GM12878 (cell line): ENCODE data around the gene MSI2. TPM values are rescaled to one million over a fixed set of nuclear protein-coding genes. Genes with fewer than 3 reads are reported as not detected.

ENCODE experiments used
- ATAC-seq: fragments of 200-7000 bp; cut with Tn5 transposase; 3 replicates; pipeline ENCODE4 v1.9.1; 2020; ENCODE audit warnings: mild to moderate bottlenecking, moderate library complexity
- BruUV-seq: library from RNA; stranded (reverse); fragments of 400-500 nt; replicated peaks from 2 replicates; lab custom pipeline; 2021; lab: Mats Ljungman, UMichigan
- CTCF ChIA-PET: fragments of 300-600 bp; sonication (Branson Sonifier 250); formaldehyde crosslinking; extraction: SDS; loops from one replicate; lab custom pipeline; 2021; ENCODE audit warnings: inconsistent platforms; lab: Yijun Ruan, JAX
- POLR2A ChIA-PET: fragments of 350-600 bp; formaldehyde crosslinking; extraction: SDS; loops from one replicate; lab custom pipeline; 2021; ENCODE audit warnings: inconsistent platforms; lab: Charles Lee
- RAD21 ChIA-PET: fragments of 300-600 bp; sonication (Branson Sonifier 250); formaldehyde crosslinking; loops from one replicate; lab custom pipeline; 2023; ENCODE audit warnings: antibody characterized with exemption; ENCODE audit not compliant: unreplicated experiment; lab: Charles Lee
- SMC1A ChIA-PET: fragments of 300-600 bp; sonication (Branson Sonifier 250); formaldehyde crosslinking; loops from one replicate; lab custom pipeline; 2023; ENCODE audit not compliant: unreplicated experiment, uncharacterized antibody; lab: Charles Lee
- DNase-seq: peaks from one replicate; pipeline ENCODE4 v3.0.0-alpha.2; 2011; ENCODE audit warnings: low read depth, low spot score
- FAIRE-seq: peaks from 3 replicates; lab custom pipeline; 2011; peaks lifted over from hg19 to GRCh38; lab: Jason Lieb, UNC
- H2AFZ ChIP-seq: 2 replicates; pipeline ENCODE4 v1.6.0; 2011; ENCODE audit warnings: low read depth, low read length, control low read depth; ENCODE audit not compliant: control insufficient read depth
- H3K27ac ChIP-seq: 2 replicates; pipeline ENCODE4 v1.5.1; 2011; ENCODE audit warnings: control low read depth; ENCODE audit not compliant: control insufficient read depth, insufficient read depth
- H3K27me3 ChIP-seq, 2 experiments: replicated peaks in 1 of 2; 2 replicates each; pipeline versions ENCODE4 v1.6.0 to v1.6.1; 2011; ENCODE audit warnings: low read length in 1 of 2; ENCODE audit not compliant: control insufficient read depth in 2 of 2, insufficient read depth in 2 of 2
- H3K36me3 ChIP-seq, 2 experiments: 2 replicates each; pipeline ENCODE4 v1.5.1; 2011; ENCODE audit warnings: low read length in 1 of 2; ENCODE audit not compliant: control insufficient read depth in 2 of 2, insufficient read depth in 2 of 2
- H3K4me1 ChIP-seq: 2 replicates; pipeline ENCODE4 v1.6.1; 2011; ENCODE audit warnings: mild to moderate bottlenecking, low read length, moderate library complexity, mixed read lengths; ENCODE audit not compliant: control insufficient read depth, insufficient read depth
- H3K4me2 ChIP-seq: 2 replicates; pipeline ENCODE4 v1.6.0; 2011; ENCODE audit warnings: control low read depth; ENCODE audit not compliant: control insufficient read depth, insufficient read depth
- H3K4me3 ChIP-seq: fragments of 200-600 bp; sonication (generic); 2 replicates; pipeline ENCODE4 v1.5.1; 2016
- H3K79me2 ChIP-seq: 2 replicates; pipeline ENCODE4 v1.6.0; 2011; ENCODE audit warnings: low read length; ENCODE audit not compliant: control insufficient read depth, insufficient read depth
- H3K9ac ChIP-seq: 2 replicates; pipeline ENCODE4 v1.8.0; 2011; ENCODE audit warnings: low read length, control low read depth, mixed read lengths; ENCODE audit not compliant: control insufficient read depth, insufficient read depth
- H3K9me3 ChIP-seq: replicated peaks from 3 replicates; pipeline ENCODE4 v1.5.1; 2011; ENCODE audit warnings: mild to moderate bottlenecking, low read length; ENCODE audit not compliant: control insufficient read depth, insufficient read depth
- H4K20me1 ChIP-seq: 2 replicates; pipeline ENCODE4 v1.6.0; 2011; ENCODE audit not compliant: control insufficient read depth, insufficient read depth
- ASH2L ChIP-seq: fragments of 300-600, 200-600 bp; sonication (generic); IDR thresholded peaks from 2 replicates; pipeline ENCODE4 v1.6.1; 2017; ENCODE audit warnings: low read depth, mild to moderate bottlenecking, borderline replicate concordance
- BRCA1 ChIP-seq: IDR thresholded peaks from 2 replicates; pipeline ENCODE4 v1.6.1; 2011; ENCODE audit warnings: low read depth, low read length, improper control_type of control experiment
- FOXK2 ChIP-seq: fragments of 450-650 bp; IDR thresholded peaks from 2 replicates; pipeline ENCODE4 v1.6.1; 2017; ENCODE audit warnings: mild to moderate bottlenecking, moderate library complexity
- HDGF ChIP-seq: fragments of 450-650 bp; IDR thresholded peaks from 2 replicates; pipeline ENCODE4 v1.6.1; 2016; ENCODE audit warnings: antibody characterized with exemption
- MAX ChIP-seq: IDR thresholded peaks from 2 replicates; pipeline ENCODE4 v1.6.1; 2012; ENCODE audit warnings: low read depth, low read length, improper control_type of control experiment
- MTA2 ChIP-seq: fragments of 450-650 bp; IDR thresholded peaks from 2 replicates; pipeline ENCODE4 v1.6.1; 2016; ENCODE audit warnings: low read depth, mild to moderate bottlenecking, moderate library complexity
- NFXL1 ChIP-seq: fragments of 450-650 bp; IDR thresholded peaks from 2 replicates; pipeline ENCODE4 v1.6.1; 2017; ENCODE audit warnings: antibody characterized with exemption, mild to moderate bottlenecking, borderline replicate concordance
- NR2C1 ChIP-seq: fragments of 450-650 bp; IDR thresholded peaks from 2 replicates; pipeline ENCODE4 v1.6.1; 2017; ENCODE audit warnings: antibody characterized with exemption, mild to moderate bottlenecking, moderate library complexity
- POLR2AphosphoS2 ChIP-seq: IDR thresholded peaks from 2 replicates; pipeline ENCODE4 v1.6.1; 2011; ENCODE audit warnings: low read depth, mild to moderate bottlenecking, low read length, improper control_type of control experiment, moderate library complexity
- RCOR1 ChIP-seq: conservative IDR thresholded peaks from 2 replicates; pipeline ENCODE4 v1.6.1; 2012; ENCODE audit warnings: low read depth, low read length, improper control_type of control experiment
- SIX5 ChIP-seq: IDR thresholded peaks from 2 replicates; pipeline ENCODE4 v1.6.1; 2011; ENCODE audit warnings: mild to moderate bottlenecking, low read depth, low read length, moderate library complexity; ENCODE audit not compliant: severe bottlenecking
- SMAD5 ChIP-seq: IDR thresholded peaks from 2 replicates; pipeline ENCODE4 v1.6.1; 2016; ENCODE audit warnings: antibody characterized with exemption, low read depth
- WRNIP1 ChIP-seq: IDR thresholded peaks from 2 replicates; pipeline ENCODE4 v1.6.1; 2011; ENCODE audit warnings: low read depth, low read length, improper control_type of control experiment, borderline replicate concordance
- WGBS: methylation state at CpG from one replicate; pipeline ENCODE4 v1.1.6; 2016; ENCODE audit warnings: low lambda C conversion rate; ENCODE audit not compliant: insufficient replicate concordance, insufficient coverage; ENCODE audit errors: missing lambda C conversion rate; 5-methylcytosine and 5-hydroxymethylcytosine counted together
- in situ Hi-C: fragments of 300-500 bp; cut with MboI; formaldehyde crosslinking; loops from 9 replicates; pipeline ENCODE4 v1.14.3; 2018; ENCODE audit warnings: mixed read lengths
- intact Hi-C: fragments of 100-400 bp; cut with micrococcal nuclease; formaldehyde crosslinking; loops from one replicate; pipeline ENCODE4 v1.14.2; 2022; ENCODE audit not compliant: unreplicated experiment
- polyA plus RNA-seq, 11 experiments: library from polyadenylated mRNA; depleted of rRNA in 4 of 11; unstranded in 6 of 11; stranded (reverse) in 5 of 11; fragments of >200 nt; fragmentation: Nextera tagmentation in 4 of 11; fragmentation: Illumina TruSeq in 1 of 11; extraction: Ambion mirVana in 4 of 11; extraction: Trizol in 1 of 11; gene quantifications; 1 replicate in 1 of 11; 2 replicates in 10 of 11; pipeline versions ENCODE4 v1.2.1 to v1.2.3, GENCODE V29; 2011 to 2016; ENCODE audit warnings: inconsistent platforms in 2 of 11, missing spikeins in 2 of 11, low read depth in 1 of 11
- total RNA-seq, 4 experiments: library from RNA; depleted of rRNA in 3 of 4; stranded (reverse); fragments of >200 nt in 3 of 4; fragmentation: Illumina TruSeq in 1 of 4; extraction: Trizol in 1 of 4; gene quantifications; 2 replicates each; pipeline versions ENCODE4 v1.2.1 to v1.2.3, GENCODE V29; 2013 to 2021
- TF ChIP-seq, protein P1 (sequence below): IDR thresholded peaks from 2 replicates; pipeline ENCODE4 v1.6.1; 2012; ENCODE audit warnings: mild to moderate bottlenecking, low read depth, low read length

Gene MSI2
- total and polyA plus RNA-seq, 10 of the 15 experiments (the other 5 are each of a cell fraction or from before 2014, with no cell fraction given) = 6.1 to 76.1 (median 42.0) TPM

GRCh38 chr17:57284583-57284982 is 28.3 kb downstream of the MSI2 start (continued):
- TF ChIP-seq, protein P1, sequence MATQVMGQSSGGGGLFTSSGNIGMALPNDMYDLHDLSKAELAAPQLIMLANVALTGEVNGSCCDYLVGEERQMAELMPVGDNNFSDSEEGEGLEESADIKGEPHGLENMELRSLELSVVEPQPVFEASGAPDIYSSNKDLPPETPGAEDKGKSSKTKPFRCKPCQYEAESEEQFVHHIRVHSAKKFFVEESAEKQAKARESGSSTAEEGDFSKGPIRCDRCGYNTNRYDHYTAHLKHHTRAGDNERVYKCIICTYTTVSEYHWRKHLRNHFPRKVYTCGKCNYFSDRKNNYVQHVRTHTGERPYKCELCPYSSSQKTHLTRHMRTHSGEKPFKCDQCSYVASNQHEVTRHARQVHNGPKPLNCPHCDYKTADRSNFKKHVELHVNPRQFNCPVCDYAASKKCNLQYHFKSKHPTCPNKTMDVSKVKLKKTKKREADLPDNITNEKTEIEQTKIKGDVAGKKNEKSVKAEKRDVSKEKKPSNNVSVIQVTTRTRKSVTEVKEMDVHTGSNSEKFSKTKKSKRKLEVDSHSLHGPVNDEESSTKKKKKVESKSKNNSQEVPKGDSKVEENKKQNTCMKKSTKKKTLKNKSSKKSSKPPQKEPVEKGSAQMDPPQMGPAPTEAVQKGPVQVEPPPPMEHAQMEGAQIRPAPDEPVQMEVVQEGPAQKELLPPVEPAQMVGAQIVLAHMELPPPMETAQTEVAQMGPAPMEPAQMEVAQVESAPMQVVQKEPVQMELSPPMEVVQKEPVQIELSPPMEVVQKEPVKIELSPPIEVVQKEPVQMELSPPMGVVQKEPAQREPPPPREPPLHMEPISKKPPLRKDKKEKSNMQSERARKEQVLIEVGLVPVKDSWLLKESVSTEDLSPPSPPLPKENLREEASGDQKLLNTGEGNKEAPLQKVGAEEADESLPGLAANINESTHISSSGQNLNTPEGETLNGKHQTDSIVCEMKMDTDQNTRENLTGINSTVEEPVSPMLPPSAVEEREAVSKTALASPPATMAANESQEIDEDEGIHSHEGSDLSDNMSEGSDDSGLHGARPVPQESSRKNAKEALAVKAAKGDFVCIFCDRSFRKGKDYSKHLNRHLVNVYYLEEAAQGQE = no peak

- Histone ChIP-seq H3K4me3 (peak overlapping the region; percentile 62), H2AFZ (peak overlapping the region; percentile 21), H3K27ac (peak overlapping the region; percentile 63), H3K36me3 (peaks cover 9 to 21% of the 10 kb centered on the region in 2 experiments), H3K4me2 (peak overlapping the region; percentile 69), H3K4me1 (peaks cover 16% of the 10 kb centered on the region), H3K27me3 (no peaks in the 10 kb centered on the region), H4K20me1 (no peaks in the 10 kb centered on the region; the same call in 1 of the 2 replicates), H3K9me3 (no peaks in the 10 kb centered on the region), H3K79me2 (peaks cover 32% of the 10 kb centered on the region), H3K9ac (peak overlapping the region; percentile 17; the same call in 1 of the 2 replicates)
- ChIA-PET RAD21 (interaction anchor here (0.8 to 2.0 kb wide), 13 partner anchors 23 to 156 kb away, joined by 3 to 16 read pairs (median 5); partner anchors contain the start of gene MSI2), SMC1A (interaction anchor here (0.6 to 2.1 kb wide), 15 partner anchors 15 to 387 kb away, joined by 3 to 13 read pairs (median 4); no protein-coding TSS in a partner anchor), CTCF (interaction anchor here (0.5 to 2.3 kb wide), 7 partner anchors 28 to 422 kb away, joined by 3 to 20 read pairs (median 3); no protein-coding TSS in a partner anchor), POLR2A (interaction anchor here (0.6 to 2.0 kb wide), 7 partner anchors 15 to 498 kb away, joined by 3 to 9 read pairs (median 4); no protein-coding TSS in a partner anchor)
- in situ Hi-C loops (no loop called here), intact Hi-C loops (no loop called here)
- ATAC-seq (peak; percentile 92), FAIRE-seq (peak; percentile 92), DNase-seq (peak; percentile 50)
- 23% methylated on average over 12 of the region's 13 CpGs for WGBS
- BruUV-seq = no TSS peak
- no peak for TF ChIP-seq POLR2AphosphoS2
- no peak for TF ChIP-seq BRCA1
- TF ChIP-seq RCOR1 = 0 out of 2 replicates have a peak, but pooled peaks have one; percentile 40
- TF ChIP-seq MTA2 = peak; percentile 62; the same call in 1 of the 2 replicates
- TF ChIP-seq SIX5 = no peak
- TF ChIP-seq WRNIP1 = no peak
- TF ChIP-seq MAX = no peak
- TF ChIP-seq NFXL1 = no peak
- no peak for TF ChIP-seq FOXK2
- no peak for TF ChIP-seq HDGF
- TF ChIP-seq NR2C1 = no peak
- TF ChIP-seq SMAD5 = no peak
- TF ChIP-seq ASH2L = no peak
- TF ChIP-seq, protein P1 = no peak
These were observed 28.8 kb downstream of the MSI2 start for GRCh38 chr17:57284984-57285646.
